OCI-LY7 (cell line): ENCODE results near the gene ATP1B3.

Experiments
- EZH2phosphoT487 ChIP-seq: fragments of 200-600 bp; sonication (generic); IDR thresholded peaks from 2 replicates; pipeline ENCODE4 v1.6.1; 2018; ENCODE audit warnings: low read depth, borderline replicate concordance, mild to moderate bottlenecking, mixed run types, antibody characterized with exemption, low read length, moderate library complexity, mixed read lengths
- TF ChIP-seq, protein P1 (sequence below): fragments of 200-600 bp; sonication (generic); conservative IDR thresholded peaks from 2 replicates; pipeline ENCODE4 v1.5.1; 2014; ENCODE audit warnings: mild to moderate bottlenecking, antibody characterized with exemption, low read length, moderate library complexity, mixed read lengths

DNA sequence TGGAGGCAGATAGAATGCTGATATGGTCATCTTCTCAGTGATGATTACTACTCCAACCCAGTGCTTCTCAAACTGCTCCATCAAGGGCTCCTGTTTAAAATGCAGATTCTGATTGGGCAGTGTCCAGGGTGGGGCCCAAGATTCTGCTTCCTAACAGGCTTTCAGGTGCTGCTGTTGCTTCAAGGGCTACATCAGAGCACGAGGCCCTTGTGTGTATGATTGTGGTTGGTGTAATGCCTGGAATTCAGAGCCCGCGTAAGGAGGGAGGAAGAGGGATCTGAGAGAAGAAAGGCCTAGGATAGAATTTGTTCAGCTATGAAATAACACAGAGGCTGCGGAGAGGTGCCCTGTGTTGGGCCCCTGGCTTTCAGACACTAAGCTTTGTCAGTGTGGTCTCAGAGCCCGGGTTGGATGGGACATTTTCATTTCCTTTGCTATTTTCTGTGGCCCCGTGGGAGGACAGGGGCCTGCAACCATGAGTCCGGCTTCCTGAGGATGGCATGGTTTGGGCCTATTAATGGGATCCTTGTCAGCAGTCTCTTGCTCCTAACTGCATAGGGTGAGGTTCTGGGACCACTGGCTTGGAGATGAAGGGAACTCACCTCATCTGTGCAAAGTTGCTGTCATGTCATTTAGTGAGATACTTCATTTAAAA is 53.0 kb downstream of the ATP1B3 start:
- TF ChIP-seq, protein P1, sequence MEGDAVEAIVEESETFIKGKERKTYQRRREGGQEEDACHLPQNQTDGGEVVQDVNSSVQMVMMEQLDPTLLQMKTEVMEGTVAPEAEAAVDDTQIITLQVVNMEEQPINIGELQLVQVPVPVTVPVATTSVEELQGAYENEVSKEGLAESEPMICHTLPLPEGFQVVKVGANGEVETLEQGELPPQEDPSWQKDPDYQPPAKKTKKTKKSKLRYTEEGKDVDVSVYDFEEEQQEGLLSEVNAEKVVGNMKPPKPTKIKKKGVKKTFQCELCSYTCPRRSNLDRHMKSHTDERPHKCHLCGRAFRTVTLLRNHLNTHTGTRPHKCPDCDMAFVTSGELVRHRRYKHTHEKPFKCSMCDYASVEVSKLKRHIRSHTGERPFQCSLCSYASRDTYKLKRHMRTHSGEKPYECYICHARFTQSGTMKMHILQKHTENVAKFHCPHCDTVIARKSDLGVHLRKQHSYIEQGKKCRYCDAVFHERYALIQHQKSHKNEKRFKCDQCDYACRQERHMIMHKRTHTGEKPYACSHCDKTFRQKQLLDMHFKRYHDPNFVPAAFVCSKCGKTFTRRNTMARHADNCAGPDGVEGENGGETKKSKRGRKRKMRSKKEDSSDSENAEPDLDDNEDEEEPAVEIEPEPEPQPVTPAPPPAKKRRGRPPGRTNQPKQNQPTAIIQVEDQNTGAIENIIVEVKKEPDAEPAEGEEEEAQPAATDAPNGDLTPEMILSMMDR, result no peak
- no peak for TF ChIP-seq EZH2phosphoT487
